Endothelial cell of umbilical vein (primary cell): ENCODE data around the gene KMT5C.

Source experiments
- CTCF ChIP-seq, 2 donors: IDR thresholded peaks; 1 replicate in 1 of 2; 2 replicates in 1 of 2; pipeline ENCODE4 v1.5.1; 2011; ENCODE audit warnings: low read length in 2 of 2, mild to moderate bottlenecking in 2 of 2, moderate library complexity in 2 of 2, control low read depth in 1 of 2, inconsistent platforms in 1 of 2, low read depth in 1 of 2; ENCODE audit not compliant: insufficient read depth in 1 of 2; ENCODE audit errors: extremely low read depth in 1 of 2
- FOS ChIP-seq: IDR thresholded peaks from 2 replicates; pipeline ENCODE4 v1.6.1; 2011; ENCODE audit warnings: mild to moderate bottlenecking, low read length, moderate library complexity, borderline replicate concordance; ENCODE audit not compliant: insufficient read depth
- JUN ChIP-seq: IDR thresholded peaks from 2 replicates; pipeline ENCODE4 v1.6.1; 2011; ENCODE audit warnings: borderline replicate concordance, low read depth; ENCODE audit not compliant: insufficient read length, insufficient read depth
- POLR2A ChIP-seq: IDR thresholded peaks from 2 replicates; pipeline ENCODE4 v1.6.1; 2012; ENCODE audit warnings: low read depth, mild to moderate bottlenecking, control low read depth, low read length

- TF ChIP-seq FOS (no peak), CTCF (IDR thresholded peaks at IDR 0.05; ENCODE audit: extremely low read depth in 1 of 2, insufficient read depth in 1 of 2, low read depth in 1 of 2, low read length in 2 of 2) (no peak), POLR2A (no peak), JUN (no peak)
Measured at GRCh38 chr19:55310498-55310897, 29.2 kb upstream of the KMT5C start.
